GM23248 (cell line): ENCODE data around the gene TOP1.

Experiments
- EZH2 ChIP-seq: fragments of 200-600 bp; sonication (generic); IDR thresholded peaks from 2 replicates; pipeline ENCODE4 v1.6.1; 2018; ENCODE audit warnings: antibody characterized with exemption, mild to moderate bottlenecking; ENCODE audit not compliant: insufficient read depth, poor library complexity, severe bottlenecking
- EZH2phosphoT487 ChIP-seq: fragments of 200-600 bp; sonication (generic); IDR thresholded peaks from 2 replicates; pipeline ENCODE4 v1.6.1; 2018; ENCODE audit warnings: antibody characterized with exemption, moderate library complexity, mild to moderate bottlenecking, low read depth; ENCODE audit not compliant: insufficient read depth

DNA sequence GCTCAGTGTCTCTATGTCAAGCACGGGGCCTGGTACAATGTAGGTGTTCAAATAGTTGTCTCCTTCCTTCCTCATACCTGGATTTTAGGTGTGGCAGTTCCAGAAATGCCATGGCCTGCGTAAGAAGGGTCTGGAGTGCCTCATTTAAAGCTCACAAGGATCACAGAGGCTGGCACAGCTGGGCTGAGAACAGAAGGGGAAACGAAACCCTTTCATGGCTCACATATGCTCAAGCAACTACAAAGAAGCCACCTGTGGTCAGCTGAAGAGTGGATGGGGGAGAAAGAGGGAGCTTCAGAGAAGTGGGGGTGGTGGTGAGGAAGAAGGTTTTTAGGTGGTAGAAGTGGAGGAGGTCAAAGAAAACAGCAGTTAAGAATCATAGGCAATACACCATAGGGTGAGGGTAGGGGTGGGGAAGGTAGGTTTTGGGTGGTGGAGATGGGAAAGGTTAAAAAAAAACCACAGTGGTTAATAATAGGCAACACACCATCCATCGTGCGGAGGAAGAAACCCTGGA, 17.0 kb upstream of the TOP1 start:
- TF ChIP-seq EZH2phosphoT487 = no peak
- TF ChIP-seq EZH2 = no peak
